ENCODE data around the gene MT1G.
A peak's percentile ranks its signal among the peaks of the same experiment; 100 is the strongest.

MT1G gene

DNA sequence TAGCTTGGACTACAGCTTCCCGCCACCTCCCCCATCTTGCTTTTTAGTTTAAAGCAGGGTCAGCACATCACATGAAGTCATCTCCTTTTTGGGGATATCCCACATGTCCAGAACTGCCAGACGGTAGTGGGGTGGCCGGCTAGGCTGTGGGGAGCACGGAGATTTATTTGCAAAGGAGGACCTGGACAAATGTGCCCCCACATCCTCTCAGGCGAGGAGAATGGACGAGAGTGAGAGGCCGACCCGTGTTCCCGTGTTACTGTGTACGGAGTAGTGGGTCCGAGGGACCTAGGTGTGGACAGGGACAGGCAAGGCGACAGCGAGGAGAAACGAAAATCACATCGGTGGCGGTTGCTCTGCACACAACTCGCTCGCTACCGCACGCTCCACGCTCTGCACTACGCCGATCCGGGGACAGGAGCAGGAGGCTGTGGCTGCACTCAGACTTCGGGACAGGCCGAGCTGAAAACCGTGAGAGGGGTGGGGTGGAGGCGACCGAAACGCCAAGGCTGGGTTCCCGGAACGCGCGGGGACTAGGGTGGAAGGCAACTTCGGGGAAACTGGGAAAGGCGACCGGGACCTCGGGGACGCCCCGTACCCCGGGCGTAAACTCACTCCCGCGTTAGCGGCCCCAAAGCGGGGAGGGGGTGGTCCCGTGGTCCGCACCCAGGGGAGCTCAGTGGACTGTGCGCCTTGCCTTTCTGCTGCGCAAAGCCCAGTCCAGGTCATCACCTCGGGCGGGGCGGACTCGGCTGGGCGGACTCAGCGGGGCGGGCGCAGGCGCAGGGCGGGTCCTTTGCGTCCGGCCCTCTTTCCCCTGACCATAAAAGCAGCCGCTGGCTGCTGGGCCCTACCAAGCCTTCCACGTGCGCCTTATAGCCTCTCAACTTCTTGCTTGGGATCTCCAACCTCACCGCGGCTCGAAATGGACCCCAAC lies 29.8 kb downstream of the MT1G start, which contains the start of gene MT1A:
Gene MT1A, plus strand, starts transcription at position 853 of the 937 bp plus-strand sequence. Its CDS starts 73 bp downstream, at position 926.
- CTCF ChIA-PET: no interaction called here
- TF ChIP-seq, protein P1, sequence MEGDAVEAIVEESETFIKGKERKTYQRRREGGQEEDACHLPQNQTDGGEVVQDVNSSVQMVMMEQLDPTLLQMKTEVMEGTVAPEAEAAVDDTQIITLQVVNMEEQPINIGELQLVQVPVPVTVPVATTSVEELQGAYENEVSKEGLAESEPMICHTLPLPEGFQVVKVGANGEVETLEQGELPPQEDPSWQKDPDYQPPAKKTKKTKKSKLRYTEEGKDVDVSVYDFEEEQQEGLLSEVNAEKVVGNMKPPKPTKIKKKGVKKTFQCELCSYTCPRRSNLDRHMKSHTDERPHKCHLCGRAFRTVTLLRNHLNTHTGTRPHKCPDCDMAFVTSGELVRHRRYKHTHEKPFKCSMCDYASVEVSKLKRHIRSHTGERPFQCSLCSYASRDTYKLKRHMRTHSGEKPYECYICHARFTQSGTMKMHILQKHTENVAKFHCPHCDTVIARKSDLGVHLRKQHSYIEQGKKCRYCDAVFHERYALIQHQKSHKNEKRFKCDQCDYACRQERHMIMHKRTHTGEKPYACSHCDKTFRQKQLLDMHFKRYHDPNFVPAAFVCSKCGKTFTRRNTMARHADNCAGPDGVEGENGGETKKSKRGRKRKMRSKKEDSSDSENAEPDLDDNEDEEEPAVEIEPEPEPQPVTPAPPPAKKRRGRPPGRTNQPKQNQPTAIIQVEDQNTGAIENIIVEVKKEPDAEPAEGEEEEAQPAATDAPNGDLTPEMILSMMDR (IDR thresholded peaks at IDR 0.05; ENCODE audit: insufficient read depth, low read length, missing control alignments): no peak
- POLR2A ChIA-PET: interaction anchor here (1.0 kb wide), 1 partner anchor 30 kb away, joined by 3 read pairs; the partner anchor contains the start of gene MT2A
- H3K4me3 ChIP-seq (ENCODE audit: low read depth, low read length): peak within 1 kb of the TSS; percentile 54
- DNase-seq (ENCODE audit: low read depth, low spot score): no peak

DNA sequence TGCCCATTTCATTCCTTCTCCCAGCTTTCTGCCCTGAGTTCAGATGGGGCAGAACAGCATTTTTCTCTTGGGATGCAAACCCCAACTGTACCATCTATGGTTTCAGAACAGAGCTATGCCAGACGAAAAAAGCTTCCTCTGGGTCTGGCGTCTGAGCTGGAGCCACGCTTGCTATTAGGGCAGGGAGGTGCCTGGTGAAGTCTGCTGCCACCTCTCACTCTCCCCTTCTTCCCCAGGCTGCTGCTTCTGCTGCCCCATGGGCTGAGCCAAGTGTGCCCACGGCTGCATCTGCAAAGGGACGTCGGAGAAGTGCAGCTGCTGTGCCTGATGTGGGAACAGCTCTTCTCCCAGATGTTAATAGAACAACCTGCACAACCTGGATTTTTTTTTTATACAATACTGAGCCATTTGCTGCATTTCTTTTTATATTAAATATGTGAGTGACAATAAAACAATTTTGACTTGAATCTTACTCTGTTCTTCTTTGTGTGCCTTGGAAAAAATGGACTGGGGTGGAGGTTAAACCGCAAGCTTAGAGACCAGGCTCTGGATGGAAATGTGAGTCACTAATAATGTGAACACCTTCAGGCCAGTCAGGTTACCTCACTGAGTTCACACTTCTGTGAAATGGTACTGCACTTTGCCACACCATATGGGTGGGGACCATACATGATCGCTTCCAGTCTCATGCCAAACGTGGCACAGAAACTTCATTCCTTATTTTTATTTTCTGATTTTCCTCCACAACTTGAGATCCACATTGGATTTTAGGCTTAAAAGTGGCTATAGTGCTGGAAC lies 31.1 kb downstream of the MT1G start:
- TF ChIP-seq, protein P1 (IDR thresholded peaks at IDR 0.05; ENCODE audit: insufficient read depth, low read length, missing control alignments): no peak
- no peak for DNase-seq (ENCODE audit: low read depth, low spot score)
- POLR2A ChIA-PET: interaction anchor here (1.8 kb wide), 1 partner anchor 11 kb away, joined by 12 read pairs; the partner anchor contains the start of gene MT1E
- CTCF ChIA-PET: no interaction called here
- no peak overlapping the region for H3K4me3 ChIP-seq (ENCODE audit: low read depth, low read length)

DNA sequence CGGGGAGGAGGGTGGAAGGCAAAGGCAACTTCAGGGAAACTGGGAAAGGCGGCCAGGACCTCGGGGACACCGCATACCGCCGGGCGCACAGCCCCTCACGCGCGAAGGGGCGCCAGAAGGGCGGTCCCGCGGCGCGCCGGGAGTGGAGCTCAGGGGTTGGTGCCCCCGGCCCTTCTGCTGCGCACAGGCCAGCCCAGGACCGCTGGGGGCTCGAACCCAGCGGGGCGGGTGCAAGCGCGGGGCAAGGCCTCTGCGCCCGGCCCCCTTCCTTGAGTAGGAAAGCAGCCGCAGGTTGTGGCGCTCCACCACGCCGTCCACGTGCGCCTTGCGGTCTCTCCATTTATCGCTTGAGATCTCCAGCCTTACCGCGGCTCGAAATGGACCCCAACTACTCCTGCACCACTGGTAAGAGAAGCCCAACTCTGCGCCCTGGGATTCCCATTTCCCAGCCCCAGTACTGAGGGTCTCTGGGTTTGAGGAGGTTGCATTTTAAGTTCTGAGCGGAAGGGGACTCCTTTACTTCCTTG lies 32.4 kb downstream of the MT1G start:
- TF ChIP-seq, protein P1 (IDR thresholded peaks at IDR 0.05; ENCODE audit: insufficient read depth, low read length, missing control alignments): no peak
- ChIA-PET CTCF (interaction anchor here (0.6 to 1.0 kb wide), 2 partner anchors 59 to 234 kb away, joined by 3 read pairs; no protein-coding TSS in a partner anchor), POLR2A (interaction anchor here (1.8 kb wide), 1 partner anchor 10 kb away, joined by 12 read pairs; the partner anchor contains the start of gene MT1E)
- no peak for DNase-seq (ENCODE audit: low read depth, low spot score)
- peak overlapping the region; percentile 27 for H3K4me3 ChIP-seq (ENCODE audit: low read depth, low read length)

DNA sequence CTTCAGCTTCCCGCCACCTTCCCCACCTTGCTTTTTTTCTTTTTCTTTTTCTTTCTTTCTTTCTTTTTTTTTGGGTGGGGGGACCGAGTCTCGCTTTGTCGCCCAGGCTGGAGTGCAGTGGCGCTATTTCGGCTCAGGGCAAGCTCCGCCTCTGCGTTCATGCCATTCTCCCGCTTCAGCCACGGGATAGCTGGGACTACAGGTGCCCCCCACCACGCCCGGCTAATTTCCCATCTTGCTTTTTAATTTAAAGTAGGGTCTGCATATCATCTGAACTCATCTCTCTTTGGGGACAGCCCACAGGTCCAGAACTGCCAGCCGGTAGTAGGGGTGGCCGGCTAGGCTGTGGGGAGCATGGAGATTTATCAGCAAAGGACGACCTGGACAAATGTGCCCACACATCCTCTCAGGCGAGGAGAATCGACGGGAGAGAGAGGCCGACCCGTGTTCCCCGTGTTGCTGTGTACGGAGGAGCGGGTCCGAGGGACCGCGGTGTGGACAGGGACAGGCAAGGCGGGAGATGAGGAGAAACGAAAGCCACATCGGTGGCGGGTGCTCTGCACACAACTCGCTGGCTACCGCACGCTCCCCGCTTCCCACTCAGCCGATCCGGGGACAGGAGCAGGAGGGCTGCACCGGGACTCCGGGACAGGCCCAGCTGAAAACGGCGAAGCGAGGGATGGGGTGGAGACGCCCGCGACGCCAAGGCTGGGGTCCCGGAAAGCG lies 33.0 kb downstream of the MT1G start:
- TF ChIP-seq, protein P1 (IDR thresholded peaks at IDR 0.05; ENCODE audit: insufficient read depth, low read length, missing control alignments): no peak
- ChIA-PET POLR2A (no interaction called here), CTCF (interaction anchor here (0.6 to 1.0 kb wide), 2 partner anchors 58 to 235 kb away, joined by 3 read pairs; no protein-coding TSS in a partner anchor)
- no peak for DNase-seq (ENCODE audit: low read depth, low spot score)
- peak overlapping the region; percentile 27 for H3K4me3 ChIP-seq (ENCODE audit: low read depth, low read length)

DNA sequence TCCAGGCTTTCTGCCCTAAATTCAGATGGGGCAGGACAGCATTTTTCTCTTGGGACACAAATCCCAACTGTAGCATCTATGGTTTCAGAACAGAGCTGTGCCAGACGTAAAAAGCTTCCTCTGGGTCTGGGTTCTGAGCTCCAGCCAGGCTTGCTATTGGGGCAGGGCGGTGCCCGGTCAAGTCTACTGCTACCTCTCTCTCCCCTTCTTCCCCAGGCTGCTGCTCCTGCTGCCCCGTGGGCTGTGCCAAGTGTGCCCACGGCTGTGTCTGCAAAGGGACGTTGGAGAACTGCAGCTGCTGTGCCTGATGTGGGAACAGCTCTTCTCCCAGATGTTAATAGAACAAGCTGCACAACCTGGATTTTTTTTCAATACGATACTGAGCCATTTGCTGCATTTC lies 34.3 kb downstream of the MT1G start:
- CTCF ChIA-PET: no interaction called here
- no peak overlapping the region for H3K4me3 ChIP-seq (ENCODE audit: low read depth, low read length)
- TF ChIP-seq, protein P1 (IDR thresholded peaks at IDR 0.05; ENCODE audit: insufficient read depth, low read length, missing control alignments): no peak
- POLR2A ChIA-PET: no interaction called here
- no peak for DNase-seq (ENCODE audit: low read depth, low spot score)

All from AG04449 (cell line).